HG03060 (cell line): ENCODE data around the gene KCNIP1.
"Not testable (repeated sequence)": the region's sequence is repeated elsewhere in the genome, so short reads cannot be mapped to it uniquely, and the experiment has no call there.

Experiments
- ATAC-seq: cut with Tn5 transposase; IDR thresholded peaks from one replicate; pipeline ENCODE4 v1.9.1; 2021; ENCODE audit warnings: low read depth, moderate number of reproducible peaks; ENCODE audit not compliant: unreplicated experiment

KCNIP1 gene

DNA sequence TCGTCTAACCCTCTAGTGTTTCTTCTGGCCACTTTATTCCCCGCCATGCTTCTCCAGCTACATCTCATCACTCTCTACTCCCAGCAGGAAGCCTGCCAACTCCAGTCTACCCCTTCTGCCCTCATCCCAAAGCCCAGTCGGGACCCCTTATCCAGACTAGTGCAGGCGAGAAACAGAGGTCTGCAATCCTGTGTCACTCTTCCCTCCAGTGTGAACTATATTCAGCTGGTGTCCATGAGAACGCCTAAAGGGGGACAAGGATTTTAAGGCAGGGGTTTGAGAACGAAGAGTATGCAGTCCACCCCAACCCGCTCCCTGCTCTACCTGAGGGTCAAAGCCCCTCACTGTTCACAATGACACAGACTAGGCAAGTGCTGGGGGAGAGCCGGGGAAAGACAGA lies 238.0 kb downstream of the KCNIP1 start:
- no peak for ATAC-seq

DNA sequence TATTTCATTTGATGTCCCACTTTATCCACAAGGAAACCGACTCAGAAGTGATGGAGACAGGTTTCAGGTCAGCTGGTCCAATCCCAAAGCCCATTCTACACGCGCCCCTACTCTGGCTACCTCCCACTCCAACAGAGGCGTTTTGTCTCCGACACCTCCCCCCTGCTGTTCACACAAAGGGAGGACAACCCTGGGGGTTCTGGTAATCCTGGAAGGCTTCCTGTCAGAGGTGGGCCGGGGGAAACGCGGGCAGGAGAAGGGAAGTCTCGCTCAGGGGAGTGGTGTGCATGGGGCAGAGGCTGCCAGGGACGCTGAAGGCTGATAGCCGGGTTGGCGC lies 240.0 kb downstream of the KCNIP1 start:
- no peak for ATAC-seq

DNA sequence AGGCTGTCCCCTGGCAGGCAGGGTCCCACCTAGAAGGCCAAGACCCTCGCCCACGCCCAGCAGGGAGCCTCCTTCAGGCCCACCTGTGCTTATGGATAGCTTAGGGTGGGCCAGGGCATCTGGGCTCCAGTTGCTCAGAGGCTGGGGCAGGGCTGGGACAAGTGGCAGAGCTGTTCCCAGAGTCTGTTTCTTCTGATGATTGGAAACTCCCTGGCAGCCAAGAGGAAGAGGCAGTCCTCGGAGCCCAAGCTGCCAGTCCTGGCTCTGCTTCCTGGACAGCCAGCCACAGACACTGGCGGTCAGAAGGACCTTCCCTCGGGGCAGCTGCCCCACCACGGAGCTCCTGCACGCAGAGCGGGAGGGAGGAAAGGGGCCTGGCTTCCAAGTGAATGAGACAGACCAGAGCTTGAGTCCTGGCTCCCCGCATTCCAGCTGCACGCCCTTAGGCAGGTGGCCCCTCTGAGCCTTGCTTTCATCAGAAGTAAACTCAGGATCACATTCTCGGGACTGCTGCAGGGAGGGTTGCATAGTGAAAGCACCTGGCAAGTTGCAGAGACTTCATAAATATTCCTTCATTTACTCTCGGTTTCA lies 241.8 kb downstream of the KCNIP1 start:
- ATAC-seq, result no peak

DNA sequence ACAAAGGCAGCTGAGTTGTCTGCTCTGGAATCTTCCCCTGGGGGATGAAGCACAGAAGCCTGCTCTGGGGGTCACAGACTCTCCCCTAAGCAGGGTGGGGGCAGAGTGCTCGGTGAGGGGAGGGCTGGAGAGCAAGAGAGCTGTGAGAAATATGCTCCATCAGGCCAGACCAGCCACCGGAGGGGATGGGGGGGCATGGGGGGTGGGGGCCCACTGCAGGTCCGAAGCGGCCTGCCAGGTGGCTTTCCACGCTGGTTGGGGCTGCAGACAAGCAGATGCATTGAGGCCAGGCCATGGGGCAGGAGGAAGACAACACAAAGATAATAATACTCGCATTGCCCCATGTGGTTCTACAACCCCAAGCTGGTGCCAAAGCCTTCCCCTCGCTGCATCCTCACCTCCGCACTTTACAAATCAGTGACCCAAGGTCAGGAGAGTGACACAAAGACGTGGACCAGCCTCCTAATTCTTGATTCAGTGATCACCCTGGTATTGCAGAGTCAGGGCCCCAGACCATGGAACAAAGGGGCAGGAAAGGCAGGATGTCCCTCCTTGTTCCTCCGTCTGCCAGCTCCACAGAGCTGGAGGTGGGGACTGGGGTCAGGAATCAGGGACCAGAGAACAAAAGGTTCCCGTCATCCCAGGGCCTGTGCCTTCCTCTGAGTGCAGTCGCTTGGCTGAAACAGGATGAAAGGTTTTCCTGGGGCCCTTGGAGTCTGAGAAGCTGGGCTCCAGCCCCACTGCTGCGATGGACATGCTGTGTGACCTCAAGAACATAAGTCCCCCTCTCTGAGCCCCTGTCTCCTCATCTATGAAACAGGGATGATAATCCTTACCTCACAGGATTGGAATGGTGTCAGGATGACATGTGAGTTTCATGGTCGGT lies 242.5 kb downstream of the KCNIP1 start:
- no peak for ATAC-seq

DNA sequence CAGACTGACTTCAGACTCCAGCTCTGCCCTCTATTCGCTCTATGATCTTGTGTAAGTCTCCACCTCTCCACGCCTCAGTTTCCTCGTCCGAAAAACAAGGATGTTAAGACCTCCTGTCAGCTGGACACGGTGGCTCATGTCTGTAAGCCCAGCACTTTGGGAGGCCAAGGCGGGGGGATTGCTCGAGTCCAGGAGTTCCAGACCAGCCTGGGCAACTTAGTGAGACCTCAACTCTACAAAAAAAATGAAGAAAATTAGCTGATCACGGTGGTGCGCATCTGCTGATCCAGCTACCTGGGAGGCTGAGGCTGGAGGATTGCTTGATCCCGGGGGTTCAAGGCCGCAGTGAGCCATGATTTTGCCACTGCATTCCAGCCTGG lies 243.1 kb downstream of the KCNIP1 start:
- no peak for ATAC-seq

DNA sequence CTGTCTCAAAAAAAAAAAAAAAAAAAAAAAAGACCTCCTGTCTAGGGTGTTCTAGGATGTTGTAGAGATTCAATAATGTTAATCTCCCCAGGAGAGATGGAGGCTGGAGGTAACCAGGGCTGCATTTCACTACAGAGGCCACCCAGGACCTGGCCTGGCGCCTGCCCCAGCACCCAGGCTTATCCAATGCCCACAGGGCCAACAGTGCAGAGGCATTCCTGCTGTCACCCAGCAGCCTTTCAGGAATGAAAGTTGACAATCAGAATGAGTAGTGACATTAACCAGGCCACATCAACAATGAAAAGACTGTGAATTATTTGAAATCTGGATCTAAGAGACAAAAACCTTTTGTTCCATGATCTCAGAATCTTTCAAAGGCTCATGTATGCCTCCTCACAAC lies 243.5 kb downstream of the KCNIP1 start:
- ATAC-seq, result no peak

DNA sequence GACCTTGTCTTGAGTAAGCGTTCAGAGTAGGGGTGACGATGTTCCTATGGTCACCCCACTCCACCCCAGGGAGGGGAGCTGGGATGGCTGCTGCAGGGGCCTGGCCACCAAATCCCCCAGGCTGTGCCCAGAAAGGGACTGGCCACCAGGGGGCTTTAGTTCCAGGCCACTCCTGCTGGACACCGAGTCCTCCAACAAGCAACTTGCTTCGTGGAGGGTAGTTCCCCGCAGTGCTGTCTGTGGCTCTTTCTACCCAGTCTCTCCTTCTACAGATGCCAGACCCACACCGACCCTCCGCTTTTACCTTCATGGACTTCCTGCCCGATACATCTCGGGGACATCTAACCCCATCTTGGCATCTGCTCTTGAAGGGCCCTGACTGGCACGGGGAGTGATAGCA lies 244.0 kb downstream of the KCNIP1 start:
- ATAC-seq, result no peak

DNA sequence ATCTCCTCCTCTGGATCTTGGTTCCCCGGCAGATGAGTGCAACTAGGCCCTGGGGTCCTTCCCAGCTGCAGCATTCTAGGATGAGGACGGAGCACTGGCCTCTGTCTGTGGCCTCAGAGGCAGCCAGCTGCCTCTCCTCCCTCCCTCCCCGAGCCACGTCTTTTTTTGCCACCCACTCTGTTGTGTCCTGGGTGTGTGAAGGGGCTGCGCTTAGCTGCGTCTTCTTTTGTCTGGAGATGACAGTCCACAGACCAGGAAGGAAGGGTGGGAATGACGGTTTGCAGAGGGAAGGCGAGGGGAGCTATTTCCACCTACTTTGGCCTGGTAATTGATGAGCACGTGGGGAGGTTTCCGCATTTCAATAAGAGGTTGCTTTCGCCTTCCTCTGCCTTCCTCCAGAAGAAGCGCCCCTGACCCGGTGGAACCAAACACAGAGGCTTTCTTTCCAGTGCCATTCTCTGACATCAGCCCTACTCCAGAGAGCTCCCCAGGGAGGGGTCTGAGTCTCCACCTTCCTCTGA lies 245.2 kb downstream of the KCNIP1 start:
- no peak for ATAC-seq

DNA sequence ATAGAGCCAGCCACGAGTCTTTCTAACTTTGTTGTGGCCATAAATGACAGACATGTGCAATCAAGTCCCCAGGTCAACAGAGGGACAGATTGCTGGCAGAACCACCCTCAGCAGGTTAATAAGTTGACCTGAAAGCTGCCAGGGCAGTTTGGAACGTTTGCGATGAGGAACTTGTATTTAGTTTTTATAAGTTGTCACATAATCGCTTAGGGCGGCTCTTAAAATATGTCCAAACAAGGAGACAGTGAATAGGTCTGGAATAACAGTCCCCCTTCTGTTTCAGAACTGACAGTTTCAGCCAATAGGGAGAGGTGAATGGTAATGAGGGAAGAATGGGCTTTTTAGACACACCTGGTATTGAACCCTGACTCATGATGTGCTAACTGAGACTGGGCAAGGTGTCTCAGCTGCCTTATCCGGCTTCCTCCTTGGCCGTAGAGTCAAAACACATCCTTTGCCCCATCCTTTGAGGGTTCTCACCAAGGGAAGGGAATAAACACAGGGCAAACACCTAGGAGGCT lies 246.2 kb downstream of the KCNIP1 start:
- ATAC-seq, result no peak

DNA sequence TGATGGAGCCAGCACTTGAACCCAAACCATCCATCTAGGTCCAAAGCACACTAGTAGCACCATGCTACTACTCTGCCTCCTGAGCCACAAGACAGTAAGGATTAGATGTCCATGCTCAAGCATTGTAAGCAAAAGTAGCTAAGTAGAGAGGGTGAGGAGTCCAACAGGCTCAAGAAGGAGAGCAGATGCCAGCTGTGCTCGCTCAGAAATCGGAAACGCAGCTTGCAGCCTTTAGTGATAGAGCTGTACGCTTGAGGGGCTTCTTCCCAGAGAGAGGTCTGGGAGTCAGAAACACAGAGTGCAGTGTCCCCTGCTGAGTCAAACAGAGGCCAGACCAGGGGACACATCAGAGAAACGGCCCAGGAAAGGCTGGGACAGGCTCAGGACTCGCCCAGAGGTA lies 247.0 kb downstream of the KCNIP1 start:
- ATAC-seq, result no peak

DNA sequence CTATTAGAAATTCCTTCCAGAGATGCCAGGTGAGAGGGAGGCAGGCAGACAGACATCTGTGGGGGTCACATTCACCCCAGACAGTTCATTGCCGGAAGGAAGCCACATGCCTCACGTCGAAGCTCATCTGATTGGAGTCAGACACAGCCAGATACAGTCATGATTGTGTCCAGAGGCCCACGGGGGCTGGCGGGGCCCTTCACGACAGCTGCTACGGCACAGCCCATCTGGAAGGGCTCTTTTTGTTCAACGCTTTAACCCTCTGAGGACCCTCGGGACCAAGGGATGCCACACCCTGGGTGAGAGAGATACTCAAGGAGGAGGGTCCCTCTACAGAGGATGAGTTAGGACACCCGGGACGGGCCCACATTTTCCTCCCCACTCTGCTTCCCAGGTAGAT lies 247.8 kb downstream of the KCNIP1 start:
- no peak for ATAC-seq

DNA sequence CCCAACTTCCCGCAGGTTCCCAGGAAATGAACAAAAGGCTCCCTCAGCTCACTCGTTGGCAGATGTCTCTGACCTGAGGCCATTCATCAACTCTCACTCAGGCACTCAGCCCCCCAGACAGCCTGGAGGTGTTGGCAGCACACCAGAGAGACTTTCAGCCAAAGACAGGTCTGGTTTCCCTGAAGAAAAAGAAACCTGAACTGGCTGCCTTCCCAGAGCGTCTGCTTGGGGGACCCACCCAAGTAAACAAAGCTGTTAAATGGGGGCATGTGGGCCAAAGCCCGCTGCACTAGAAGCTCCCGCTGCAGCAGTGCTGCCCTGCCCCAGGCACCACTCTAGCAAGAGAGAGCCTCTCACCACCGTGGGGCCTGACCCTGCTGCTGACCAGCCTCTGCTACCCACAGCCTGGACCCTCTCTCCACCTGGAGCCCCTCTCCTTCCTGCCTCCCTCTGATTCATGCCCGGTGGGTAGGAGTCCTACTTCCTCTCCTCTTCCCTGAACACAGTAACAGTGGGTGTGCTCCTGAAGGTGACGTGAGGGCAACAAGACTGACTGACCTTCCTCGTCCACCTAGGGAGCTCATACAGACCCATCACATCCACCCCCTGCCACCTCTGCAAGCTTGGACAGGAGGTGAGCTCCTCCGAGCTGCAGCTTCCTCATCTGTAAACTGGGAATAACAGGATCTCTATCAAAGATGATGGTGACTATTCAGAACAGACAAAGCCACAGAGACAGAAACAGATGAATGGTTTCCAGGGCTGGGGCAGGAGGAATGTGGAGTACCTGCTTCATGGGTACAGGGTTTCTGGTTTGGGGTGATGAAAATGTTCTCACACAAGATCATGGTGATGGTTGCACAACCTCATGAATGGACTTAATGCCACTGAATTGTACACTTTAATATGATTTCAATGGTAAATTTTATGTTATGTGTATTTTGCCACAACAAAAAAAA lies 248.7 kb downstream of the KCNIP1 start:
- no peak for ATAC-seq

DNA sequence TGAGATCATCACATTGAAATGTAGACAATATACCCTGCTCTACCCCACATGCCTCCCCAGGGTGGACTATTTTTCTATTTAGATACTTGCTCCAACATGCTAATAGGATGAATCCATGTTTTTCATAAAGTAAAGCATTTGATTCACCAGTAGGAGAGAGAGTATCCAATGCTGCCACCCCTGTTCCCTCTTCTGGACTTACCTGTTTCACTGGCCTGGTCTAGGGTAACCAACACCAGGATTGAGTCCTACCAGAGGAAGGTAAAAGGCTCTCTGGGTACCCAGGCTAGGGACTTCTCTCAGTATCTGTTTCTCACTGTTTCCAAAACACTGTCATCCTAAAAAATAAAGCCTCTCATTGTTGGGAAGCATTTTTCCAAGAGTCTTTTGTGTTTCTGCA lies 249.5 kb downstream of the KCNIP1 start:
- ATAC-seq, result no peak

DNA sequence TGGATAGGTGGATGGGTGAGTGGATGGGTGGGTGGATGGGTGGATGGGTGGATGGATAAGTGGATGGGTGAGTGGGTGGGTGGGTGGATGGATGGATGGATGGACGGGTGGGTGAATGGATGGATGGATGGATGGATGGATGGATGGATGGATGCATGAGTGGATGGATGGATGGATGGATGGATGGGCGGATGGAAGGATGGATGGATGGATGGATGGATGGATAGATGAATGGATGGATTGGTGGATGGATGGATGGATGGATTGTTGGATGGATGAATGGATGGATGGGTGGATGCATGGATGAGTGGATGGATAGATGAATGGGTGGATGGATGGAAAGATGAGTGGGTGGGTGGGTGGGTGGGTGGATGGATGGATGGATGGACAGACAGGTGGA lies 250.7 kb downstream of the KCNIP1 start:
- not testable (repeated sequence) for ATAC-seq

DNA sequence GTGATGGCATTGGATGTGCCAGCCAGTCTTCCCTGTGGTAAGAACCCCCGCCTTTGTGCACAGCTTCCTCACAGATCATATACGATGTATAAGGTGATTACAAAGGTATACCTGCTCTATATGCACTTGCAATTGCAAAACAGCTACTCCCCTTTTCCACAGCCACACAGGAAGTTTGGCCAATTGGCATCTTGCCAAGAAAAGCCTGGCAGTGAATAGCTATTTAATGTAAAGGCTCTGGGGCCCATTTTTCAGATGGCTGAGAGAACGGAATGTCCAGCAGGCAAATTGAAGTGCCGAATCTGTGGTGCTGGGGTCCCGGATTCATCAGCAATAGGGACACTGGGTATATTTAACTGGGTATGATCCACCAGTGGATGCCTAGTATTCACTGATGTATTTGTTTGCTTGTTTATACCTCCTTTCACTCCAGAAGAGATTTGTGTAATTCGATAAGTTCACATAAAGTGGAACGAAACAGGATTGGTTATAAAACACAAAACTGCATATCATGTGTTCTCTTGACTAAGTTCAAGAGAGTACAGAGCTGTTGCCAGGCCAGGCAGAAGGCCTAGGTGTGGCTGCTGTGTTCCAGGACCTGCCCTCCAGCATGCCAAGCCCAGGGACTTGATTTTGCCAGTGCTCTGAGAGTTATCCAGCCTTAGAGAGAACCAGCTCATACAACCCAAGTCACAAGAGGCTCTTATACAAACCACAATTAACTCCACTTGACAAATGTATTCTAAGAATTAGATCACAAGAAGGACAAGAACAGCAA lies 252.0 kb downstream of the KCNIP1 start:
- ATAC-seq, result no peak

DNA sequence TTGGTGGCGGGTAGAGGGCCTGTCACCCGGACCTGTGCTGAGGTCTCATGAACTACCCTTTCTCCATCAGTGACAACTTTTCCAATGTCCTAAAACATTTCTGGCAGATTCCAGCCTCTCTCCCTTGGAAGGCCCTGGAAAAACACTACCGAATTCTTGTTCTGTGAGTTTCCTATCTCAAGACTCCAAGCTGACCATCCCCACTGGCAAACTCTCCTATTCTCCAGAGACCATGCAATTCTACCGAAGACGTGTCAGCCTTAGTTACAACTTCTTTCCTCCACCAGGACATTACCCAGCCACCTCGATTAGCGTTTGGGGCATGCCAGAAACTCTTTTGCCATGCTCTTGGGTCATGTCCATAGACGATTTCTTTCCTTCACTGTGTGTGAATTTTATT lies 252.9 kb downstream of the KCNIP1 start:
- ATAC-seq, result no peak

DNA sequence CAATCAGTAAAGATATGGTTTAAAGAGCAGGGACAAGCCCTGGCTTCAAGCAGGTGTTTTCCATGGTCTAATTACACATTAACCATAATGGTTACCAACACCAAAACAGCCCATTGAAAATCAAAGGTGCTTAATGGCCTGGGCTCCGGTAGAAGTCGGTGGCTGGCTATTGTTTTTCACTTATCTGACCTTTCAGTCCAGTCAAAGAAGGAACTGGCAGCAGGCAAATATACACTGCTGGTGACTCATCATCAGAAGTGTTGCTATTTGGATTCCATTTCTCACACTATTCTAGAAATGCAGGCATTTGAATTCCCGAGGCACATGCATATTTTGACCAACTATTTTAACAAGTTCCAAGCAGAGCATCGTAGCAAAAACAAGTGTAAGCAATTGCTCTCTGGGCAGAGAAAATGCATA lies 253.4 kb downstream of the KCNIP1 start:
- ATAC-seq, result peak; percentile 81

DNA sequence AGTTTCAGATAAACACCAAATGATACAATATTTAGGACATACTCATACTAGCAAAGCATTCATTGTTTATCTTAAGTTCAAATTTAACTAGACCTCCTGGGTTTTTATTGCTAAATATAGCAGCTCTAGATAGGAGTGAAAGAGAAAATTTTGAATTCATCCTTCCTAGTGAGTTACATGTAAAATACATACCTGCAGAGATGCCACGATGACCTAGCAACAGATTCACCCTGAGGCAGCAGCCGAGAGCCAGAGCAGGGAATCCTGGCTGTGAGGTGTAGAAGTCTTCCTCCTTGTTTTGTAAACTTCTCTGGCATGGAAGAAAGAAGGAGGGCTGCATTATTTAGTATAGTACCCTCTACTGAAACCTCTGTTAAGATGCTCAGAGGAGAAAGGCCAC lies 253.8 kb downstream of the KCNIP1 start:
- no peak for ATAC-seq

DNA sequence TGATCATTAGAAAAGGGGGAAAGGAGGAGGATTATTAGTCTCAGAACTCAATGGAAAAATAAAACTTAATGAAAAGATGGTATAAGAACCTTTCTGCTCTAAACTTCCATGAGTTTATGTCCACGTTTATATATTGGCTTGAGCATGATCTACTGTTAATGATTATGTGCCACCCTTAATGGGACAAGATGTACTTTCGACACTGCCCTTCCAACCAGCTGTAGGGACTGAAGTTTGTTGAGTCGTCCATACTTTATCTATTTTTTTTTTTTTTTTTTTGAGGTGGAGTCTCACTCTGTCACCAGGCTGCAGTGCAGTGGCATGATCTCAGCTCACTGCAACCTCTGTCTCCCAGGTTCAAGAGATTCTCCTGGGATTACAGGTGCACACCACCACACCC lies 254.7 kb downstream of the KCNIP1 start:
- ATAC-seq, result no peak

DNA sequence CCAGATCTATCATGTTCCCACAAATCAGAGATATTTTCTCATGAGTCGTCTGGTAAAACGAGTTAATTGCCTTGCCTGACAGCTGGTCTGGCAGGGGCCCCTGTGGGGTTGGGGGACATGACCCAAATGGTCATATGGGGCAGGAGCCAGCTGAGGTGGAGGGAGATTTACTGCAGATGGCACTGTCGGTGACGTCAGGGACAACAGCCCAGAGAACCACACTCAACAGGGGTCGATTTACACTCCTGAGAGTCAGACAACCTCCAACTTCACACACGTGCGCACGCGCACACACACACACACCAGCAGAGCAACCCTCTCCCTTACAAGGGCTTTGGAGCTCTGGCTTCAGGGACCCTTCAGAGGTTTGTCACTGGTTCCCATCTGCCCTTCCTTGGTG lies 256.3 kb downstream of the KCNIP1 start:
- no peak for ATAC-seq
